Medulla oblongata (tissue), 1 donor: ENCODE data around the gene GLDN.

Source experiments
- DNase-seq: peaks from one replicate; pipeline ENCODE4 v3.0.0-alpha.2; 2015; ENCODE audit errors: extremely low spot score

The GLDN gene

DNA sequence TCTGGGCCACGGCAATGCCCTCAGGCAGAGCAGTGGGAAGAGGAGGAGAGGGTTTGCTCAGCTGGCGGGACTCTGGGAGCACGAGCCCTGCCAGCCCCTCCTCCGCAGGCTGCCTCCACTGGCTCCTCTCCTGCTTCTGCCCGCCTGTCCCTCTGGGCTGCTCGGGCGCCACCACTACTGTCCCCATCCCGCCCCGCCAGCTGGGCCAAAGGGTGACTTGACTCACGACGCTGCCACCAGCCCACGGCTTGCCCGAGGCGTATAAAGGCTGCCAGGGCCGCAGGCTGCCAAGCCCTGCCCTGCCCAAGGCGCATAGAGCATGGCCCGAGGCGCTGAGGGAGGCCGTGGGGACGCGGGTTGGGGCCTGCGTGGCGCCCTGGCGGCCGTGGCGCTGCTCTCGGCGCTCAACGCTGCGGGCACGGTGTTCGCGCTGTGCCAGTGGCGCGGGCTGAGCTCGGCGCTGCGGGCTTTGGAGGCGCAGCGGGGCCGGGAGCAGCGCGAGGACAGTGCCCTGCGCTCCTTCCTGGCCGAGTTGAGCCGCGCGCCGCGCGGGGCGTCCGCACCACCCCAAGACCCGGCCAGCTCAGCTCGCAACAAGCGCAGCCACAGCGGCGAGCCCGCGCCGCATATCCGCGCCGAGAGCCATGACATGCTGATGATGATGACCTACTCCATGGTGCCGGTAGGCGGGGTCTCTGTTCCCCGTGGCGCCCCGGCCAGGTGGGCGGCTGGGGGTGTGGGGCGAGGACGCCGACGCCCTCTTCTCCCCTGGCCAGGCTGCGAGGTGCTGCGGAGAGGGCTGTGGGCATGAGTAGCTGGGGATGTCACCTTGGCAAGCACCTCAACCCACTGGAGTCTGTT lies at the start of gene GLDN:
TSS of gene GLDN (plus strand) at position 290 of the 861 bp plus-strand sequence. CDS start at position 320, 30 bp downstream.
- peak; percentile 83 for DNase-seq

DNA sequence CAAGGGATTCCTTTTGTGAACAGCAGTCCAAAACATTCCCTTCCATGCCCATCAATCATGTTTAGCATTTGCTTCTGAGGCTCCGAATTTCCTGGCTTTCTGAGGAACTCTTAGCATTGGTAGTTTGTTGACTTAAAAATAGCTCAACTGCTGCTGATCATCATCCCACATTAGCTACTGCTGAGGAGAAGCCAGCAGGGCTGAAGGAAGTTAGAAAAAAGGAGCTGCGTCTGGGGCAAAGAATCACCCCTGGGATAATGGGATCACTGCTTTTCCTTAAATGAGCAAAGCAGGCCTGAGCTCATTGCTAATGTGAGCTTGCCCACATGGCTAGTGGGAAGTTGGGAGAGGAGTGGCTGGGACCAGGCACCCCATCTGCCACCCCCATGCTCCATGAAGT lies 42.8 kb upstream of the GLDN start:
- DNase-seq, result no peak

DNA sequence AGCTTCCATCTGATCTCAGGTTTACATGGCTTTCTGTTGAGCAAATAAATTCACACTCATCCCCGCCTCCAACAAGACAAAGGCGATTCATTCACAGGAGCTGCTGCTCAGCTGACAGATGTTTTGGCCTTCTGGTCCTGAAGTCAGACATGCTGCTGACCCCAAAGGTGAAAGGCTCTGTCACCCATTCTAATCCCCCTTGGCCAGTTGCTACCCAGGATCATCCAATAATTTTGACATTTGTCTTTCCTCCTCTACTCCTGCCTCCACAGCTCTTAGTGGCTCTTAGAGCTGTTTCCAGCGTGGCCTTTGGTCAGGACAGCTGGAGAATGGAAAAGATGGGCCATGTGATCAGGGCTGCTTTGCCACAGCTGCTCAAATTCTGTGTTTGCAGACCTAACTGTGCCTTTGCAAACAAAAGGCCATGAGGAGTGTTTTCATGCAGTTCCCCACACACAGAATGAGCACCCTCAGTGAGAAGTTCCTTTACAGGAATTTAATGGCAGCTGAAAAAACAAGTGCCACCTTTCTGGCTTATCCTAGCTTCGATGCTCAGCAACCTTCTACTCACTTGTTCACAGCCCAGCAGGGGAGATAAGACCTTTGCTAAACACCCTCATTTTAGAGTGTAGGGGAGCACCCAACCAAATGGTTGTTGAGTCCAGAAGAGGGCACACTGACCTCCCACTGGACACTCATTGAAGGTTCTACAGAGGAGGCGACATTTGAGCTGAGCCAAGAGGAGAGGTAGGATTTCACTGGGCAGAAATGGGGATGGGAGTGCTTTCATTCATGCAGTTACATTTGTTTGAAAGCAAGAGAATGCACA lies 42.1 kb upstream of the GLDN start:
- peak; percentile 40 for DNase-seq

DNA sequence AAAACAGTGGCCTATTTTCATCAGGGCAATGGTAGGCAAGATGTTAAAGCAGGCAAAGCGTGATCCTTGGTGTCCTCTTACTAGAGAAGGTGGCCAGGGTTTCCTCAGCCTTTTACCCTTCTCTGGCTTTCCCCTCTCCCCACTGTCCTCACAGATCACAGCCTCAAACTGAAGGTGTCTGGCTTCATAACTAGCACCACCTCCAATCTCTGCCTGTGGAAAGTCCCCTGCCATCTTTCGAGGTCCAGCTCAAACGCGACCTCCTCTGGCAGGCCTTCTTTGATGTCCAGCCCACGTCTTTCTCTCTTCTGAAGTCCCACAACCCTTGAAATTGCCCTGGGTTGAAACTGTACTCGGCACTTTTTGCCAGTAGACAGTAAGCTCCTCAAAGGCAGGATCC lies 39.0 kb upstream of the GLDN start:
- DNase-seq, result no peak

DNA sequence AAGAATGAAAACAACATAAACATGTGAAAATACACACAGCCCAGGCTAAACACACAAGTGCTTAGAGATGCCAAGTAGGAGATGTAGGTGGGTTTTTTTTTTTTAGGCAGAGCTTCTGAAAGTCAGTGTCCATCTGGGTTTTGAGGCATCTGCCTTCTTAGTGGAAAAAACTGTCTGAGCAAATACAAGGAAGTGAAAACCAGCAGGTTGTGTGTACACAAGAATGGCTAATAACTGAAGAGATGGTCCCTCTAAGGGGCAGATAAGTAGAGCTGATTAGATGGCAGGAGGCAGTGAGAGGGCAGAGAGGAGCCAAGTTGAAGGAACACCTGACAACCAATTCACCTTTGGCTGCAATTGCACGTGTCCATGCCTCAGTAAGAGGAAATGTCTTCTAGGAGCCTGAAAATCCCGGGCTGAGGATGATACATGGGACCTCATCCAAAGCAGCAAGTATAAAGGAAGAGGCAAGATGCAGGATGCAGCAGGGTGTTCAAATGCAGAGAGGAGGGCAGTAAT lies 37.9 kb upstream of the GLDN start:
- DNase-seq, result peak; percentile 27

DNA sequence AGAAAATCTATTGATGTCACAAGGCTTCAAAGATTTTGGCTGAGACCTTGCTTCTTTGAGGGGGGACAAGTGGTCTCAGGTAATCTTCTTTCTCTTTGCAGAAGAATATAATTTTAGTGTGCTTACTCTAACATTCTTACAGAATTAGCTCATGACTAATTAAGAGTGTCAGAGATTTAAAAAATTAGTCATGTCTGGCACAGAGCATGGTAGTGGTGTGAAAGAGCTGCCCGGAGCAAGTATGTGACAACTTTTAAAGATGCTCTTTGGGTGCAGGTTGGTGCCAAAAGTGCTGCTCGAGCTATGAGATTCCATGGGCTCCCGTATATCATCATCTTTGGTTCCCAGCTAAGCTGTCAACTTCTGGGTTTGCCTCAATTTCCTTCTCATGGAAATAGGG lies 34.1 kb upstream of the GLDN start:
- no peak for DNase-seq

DNA sequence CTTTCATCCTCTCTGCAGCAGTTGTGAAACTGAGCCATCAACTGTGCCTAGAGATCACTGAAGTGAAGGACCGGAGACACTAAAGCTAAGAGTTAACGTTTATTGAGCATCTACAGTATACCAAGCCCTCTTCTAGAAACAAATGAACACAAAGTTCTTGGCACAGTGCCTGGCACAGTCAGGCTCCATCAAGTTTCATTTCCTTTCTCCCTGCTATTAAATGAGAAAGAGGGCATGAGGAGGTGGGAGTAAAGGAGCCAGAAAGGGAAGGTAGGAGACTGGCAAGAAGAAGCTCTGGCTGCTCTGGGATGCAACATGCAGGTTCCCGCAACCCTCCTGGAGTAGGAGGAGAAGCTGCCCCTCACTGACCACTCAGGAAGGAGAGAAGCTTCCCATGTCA lies 33.6 kb upstream of the GLDN start:
- DNase-seq, result peak; percentile 48

DNA sequence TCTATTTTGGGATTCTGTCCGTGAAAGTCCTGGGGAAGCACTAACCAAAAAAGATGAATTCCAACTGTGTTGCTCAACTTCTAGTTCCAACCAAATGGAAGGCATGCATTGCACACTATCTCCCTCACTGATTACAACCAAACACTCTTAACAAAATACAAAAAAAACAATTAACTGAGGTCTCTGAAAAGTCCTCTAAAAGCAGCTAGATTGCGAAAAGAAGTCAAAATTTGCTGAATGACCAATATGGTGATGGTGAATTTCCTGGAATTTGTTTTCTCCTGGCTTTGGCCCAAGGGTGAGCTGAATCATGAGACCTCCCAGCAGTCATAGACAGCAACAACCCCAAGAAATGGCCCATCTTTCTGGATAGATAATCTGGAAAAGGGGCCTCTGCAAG lies 31.4 kb upstream of the GLDN start:
- DNase-seq, result no peak

DNA sequence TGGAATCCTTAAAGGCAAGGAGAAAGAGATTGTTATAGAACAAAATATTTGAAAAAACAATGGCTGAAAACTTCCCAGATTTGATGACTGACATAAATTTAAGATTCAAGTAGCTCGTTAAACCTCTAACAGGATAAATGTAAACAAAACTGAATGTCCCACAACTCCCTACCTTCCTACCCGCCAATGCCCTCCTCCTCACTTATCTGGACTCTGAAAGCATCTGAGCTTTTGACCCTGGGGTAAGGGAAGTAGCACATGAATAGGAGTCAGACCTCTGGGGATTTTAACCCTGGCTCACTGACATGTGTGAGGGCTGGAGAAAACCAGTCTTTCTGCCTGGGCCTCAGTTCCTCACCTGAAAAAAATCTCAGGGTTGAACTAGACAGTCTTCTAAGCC lies 29.9 kb upstream of the GLDN start:
- no peak for DNase-seq

DNA sequence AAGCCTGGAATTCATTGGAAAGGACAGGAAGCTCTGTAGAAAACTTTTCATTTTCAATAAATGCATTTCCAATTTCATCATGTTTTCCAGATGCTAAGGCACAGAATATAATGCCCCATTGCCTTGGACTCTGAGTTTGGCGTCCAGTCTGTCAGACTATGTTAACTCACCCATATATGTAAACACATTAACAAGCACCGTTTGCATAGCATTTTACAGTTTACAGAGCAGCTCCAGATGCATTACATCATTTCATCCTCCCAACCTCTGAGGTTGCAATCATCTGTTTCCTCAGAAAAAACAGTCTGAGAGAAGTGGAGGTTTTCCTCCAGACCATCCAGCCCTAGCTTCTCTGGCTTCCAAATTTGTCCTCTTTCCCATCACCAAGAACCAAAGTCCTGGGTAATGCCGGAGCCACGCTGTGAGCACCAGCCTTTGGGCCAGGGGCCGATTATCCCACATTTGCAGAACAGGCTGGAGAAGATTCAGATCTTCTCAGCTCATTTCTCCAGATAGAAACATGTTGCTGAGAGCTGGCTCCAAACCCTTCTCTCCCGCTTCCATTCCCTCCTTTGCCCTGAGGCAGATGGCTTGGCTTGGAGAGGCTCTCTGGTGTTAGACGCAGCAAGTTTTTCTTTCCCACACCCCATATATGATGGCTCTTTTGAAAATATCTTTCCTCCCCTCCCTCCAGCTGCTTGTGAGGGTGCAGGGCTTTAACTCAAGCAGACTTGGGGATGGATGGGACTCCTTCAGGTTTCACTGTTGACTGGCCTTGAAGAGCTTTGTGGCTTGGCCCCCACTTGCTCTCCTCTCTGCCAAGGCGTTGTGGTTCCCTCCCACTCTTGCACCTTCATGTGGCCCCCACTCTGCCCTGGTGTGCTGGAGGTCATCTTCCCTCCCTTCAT lies 29.0 kb upstream of the GLDN start:
- no peak for DNase-seq

DNA sequence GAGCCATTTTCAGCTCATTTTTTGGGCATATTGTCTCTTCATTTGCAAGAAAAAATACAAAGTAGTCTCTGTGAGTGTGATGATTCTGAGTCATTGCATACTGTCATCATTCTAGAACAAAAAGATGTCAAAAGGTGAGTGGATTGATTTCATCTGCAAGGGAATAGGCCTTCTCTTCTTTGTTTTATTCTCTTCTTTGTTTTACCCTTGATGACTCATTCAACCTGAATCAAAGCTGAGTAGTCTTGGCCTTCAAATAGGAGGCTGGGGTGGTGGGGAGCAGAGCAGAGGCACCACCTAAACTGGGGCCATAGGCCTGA lies 28.4 kb upstream of the GLDN start:
- DNase-seq, result no peak

DNA sequence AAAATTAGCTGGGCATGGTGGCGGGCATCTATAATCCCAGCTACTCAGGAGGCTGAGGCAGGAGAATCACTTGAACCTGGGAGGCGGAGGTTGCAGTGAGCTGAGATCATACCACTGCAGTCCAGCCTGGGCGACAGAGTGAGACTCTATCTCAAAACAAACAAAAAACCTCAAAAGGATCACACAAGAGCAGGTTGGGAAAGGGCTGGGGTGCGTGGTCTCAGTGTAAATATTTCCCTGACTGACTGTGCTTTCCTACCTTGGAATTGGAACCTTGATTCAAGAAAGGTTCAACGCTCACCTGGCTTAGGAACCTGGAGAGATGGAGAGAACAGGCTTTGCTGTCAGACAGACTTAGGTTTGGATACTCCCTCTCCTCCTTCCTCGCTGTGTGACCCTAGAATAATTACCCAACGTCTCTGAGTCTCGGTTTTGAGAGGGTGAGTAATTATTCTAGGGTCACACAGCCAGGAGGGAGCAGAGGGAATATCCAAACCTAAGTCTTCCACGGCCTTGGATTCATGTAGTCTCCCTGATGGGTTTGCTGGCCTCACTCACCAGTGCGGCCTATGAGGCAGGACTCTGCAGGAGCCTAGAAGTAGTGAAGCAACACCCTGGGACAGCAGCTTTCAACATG lies 27.7 kb upstream of the GLDN start:
- DNase-seq, result no peak

DNA sequence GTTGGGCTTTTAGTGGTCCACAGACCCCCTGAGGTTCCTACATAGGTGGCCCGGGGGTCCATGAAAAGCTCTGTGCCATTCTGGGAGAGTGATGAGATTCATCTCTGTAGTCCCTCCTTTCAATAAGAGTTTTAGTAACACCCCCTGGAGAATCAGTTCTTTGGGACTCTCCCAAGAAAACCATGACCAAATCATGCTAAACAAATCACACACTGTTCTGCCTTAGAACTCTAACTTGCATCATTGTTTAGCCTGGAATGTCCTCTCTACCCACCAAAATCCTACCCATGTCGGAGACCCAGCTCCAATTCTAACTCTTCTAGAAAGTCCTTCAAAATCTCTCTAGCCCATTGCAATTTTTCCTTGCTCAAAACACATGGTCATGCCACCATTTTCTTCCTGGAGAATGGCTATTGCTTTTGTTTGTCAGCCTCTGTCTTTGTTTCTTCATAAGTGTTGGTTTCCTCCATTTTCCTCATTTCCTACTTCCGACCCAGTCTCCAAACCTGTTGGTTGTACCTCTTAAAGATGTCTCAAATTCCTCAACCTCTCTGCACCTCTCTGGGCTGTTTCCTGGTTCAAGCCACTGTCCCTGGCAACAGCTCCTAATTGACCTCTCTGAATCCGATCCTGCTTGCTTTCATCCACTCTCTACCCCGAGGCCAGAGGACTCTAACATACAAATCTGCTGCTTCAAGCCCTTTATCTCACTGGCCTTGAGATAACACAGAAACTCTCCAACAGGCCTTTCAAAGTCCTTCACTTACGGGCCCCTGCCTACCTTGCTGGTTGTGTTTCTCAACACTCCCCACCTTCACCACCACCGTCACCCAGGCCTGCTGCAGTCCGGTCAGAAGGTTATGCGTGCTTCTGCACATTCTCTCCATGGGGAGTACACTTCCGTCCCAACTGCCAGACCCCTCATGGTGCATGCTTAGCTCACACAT lies 26.8 kb upstream of the GLDN start:
- DNase-seq, result no peak

DNA sequence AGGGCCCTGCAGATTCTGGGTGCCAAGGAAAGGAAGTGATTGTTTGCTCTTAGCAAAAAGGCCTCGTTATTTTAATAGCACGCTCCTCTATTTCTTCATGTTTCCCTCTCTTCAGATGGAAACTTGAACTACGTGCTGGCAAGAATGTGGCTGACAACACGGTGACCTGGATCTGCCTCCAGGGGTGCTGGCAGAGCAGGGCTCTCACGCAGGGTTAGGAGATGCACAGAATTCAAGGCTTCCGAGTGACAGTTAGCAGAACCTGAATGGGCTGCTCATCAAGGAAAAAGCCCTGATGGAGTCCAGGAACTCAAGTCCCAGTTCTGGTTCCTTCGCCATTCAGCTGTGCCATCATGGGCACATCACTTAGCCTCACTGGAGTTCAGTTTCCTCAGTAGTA lies 25.7 kb upstream of the GLDN start:
- DNase-seq, result no peak

DNA sequence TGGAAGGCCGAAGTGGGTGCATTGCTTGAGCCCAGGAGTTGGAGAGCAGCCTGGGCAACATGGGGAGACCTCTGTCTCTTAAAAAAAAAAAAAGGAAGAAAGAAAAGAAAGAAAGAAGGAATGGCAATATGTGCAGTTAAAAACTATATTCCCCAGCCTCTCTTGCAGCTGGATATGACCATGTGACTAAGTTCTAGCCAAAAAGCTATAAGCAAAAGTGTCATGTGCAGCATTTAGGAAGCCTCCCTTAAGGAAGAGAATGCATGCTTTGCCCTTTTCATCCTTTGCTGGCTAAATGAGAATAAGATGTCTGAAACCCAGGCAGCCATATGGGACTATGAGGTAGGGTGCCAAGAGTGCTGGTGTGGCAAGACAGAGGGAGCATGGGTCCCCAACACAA lies 24.8 kb upstream of the GLDN start:
- DNase-seq, result no peak

DNA sequence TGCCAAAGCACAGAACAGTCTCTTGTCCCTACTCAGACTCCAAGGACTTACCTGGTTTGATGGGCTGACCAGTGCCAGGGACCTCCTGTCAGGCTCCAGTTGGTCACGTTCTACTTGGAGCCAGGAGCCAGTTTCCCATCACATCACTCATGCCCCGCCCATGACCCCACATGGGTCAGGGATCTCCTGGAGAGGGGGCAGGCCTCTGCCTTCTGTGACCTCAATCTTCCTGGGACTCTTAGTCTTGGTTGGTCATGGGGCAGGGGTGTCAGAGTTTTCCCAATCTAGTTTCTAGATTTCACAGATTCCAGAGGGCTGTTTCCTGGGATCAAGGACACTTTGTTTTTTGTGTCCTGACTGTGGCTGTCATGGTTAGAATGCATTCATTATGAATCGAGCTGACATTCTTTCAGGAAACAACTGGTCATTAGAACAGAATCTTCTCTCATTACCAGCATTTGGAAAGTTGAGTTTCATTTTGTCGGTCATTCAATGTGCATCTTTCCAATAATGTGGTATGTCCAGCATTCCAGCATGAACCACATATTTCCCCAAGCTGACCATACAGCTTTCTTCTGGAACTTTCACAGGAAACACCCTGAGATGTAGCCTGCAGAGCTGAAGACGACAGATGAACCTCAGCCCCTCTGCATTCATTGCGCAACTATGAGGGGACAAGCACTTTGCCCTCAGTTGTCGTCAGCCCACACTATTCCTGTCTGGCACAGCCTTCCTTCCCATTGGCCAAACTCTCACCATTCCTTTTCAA lies 22.9 kb upstream of the GLDN start:
- no peak for DNase-seq

DNA sequence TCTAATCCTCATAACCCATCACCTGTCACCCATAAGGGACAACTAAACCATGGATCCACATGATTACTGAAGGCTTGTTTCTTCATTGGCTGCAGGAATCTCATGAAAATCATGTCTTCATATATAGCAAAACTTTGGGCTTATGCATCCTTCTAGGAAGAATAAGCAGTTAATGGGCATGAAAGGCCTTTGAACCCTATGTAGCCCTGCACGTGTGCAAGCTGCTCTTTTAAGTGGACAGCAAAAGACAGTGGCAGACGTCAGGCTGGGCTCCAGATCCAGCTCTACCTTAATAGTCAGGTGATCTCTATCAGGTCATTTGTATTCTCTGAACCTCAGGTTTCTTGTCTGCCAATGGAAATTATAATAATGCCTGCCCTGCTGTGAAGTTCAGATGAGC lies 21.9 kb upstream of the GLDN start:
- DNase-seq, result no peak

DNA sequence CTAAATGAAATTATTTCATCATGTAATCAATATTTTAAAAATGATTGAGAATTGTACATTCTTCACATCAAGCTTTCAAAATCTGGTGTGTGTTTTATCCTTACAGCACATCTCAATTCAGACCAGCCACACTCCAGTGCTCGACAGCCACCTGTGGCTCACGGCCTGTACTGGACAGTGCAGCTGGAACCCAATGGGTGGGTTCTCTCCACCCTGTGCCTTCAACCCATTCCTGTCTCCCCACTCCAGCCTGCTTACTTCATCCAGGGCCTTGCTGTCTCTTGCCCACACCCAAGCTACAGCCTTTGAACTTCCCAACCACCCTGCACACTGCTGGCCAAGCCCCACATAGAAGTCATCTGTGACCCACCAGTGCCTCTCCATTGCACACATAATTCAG lies 20.6 kb upstream of the GLDN start:
- no peak for DNase-seq

DNA sequence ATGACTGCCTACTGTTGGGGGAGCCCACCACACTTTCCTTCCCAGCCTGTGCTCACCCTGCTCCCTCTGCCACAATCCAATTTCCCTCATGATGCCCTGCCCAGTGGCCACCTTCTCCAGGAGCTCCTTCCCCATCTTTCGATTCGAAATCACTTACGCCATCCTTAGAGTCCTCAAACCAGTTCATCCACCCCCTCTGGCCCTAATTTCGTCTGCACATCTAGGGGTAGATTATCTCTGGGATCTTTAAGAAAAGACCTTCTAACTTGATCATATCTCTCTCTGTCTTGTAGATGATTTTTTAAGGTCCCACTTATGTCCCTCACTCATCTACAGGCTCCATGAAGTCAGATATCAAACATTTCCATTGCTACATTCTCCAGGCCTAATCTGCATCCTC lies 20.1 kb upstream of the GLDN start:
- DNase-seq, result no peak
